DOHH2 (cell line): ENCODE data around the gene RABGEF1.

Experiments used
- EZH2phosphoT487 ChIP-seq: fragments of 200-600 bp; sonication (generic); IDR thresholded peaks from 2 replicates; pipeline ENCODE4 v1.6.1; 2017; ENCODE audit warnings: borderline replicate concordance, mild to moderate bottlenecking, antibody characterized with exemption, low read length, moderate library complexity, mixed read lengths
- TF ChIP-seq, protein P1 (sequence below): fragments of 200-600 bp; sonication (generic); IDR thresholded peaks from one replicate; pipeline ENCODE4 v1.5.1; 2014; ENCODE audit warnings: antibody characterized with exemption, mild to moderate bottlenecking, low read depth, low read length; ENCODE audit not compliant: poor library complexity, severe bottlenecking

- TF ChIP-seq, protein P1, sequence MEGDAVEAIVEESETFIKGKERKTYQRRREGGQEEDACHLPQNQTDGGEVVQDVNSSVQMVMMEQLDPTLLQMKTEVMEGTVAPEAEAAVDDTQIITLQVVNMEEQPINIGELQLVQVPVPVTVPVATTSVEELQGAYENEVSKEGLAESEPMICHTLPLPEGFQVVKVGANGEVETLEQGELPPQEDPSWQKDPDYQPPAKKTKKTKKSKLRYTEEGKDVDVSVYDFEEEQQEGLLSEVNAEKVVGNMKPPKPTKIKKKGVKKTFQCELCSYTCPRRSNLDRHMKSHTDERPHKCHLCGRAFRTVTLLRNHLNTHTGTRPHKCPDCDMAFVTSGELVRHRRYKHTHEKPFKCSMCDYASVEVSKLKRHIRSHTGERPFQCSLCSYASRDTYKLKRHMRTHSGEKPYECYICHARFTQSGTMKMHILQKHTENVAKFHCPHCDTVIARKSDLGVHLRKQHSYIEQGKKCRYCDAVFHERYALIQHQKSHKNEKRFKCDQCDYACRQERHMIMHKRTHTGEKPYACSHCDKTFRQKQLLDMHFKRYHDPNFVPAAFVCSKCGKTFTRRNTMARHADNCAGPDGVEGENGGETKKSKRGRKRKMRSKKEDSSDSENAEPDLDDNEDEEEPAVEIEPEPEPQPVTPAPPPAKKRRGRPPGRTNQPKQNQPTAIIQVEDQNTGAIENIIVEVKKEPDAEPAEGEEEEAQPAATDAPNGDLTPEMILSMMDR, result no peak
- no peak for TF ChIP-seq EZH2phosphoT487
These were observed 32.7 kb upstream of the RABGEF1 start for GRCh38 chr7:66707825-66708224.
